HG03135 (cell line): ENCODE results near the gene CNKSR2.

ENCODE experiments used
- ATAC-seq: cut with Tn5 transposase; IDR thresholded peaks from one replicate; pipeline ENCODE4 v1.9.1; 2021; ENCODE audit warnings: mild to moderate bottlenecking, moderate library complexity; ENCODE audit not compliant: unreplicated experiment

CNKSR2 gene

GRCh38 chrX:21374163-21374993, at the start of gene CNKSR2:
TSS of gene CNKSR2 (plus strand) at chrX:21374418. CDS start at chrX:21374898, 480 bp downstream.
- peak; percentile 79 for ATAC-seq

GRCh38 chrX:21354725-21355124, 19.5 kb upstream of the CNKSR2 start:
- no peak for ATAC-seq

- ATAC-seq: no peak
Measured at GRCh38 chrX:21355831-21356230, 18.4 kb upstream of the CNKSR2 start.

- no peak for ATAC-seq
Measured at GRCh38 chrX:21369613-21370012, 4.6 kb upstream of the CNKSR2 start.

- no peak for ATAC-seq
Measured at GRCh38 chrX:21373001-21373400, 1.2 kb upstream of the CNKSR2 start.

GRCh38 chrX:21373637-21374162, 518 bp upstream of the CNKSR2 start:
- peak; percentile 28 for ATAC-seq

- ATAC-seq: peak; percentile 9
Measured at GRCh38 chrX:21374994-21375707, 933 bp downstream of the CNKSR2 start.

- ATAC-seq: no peak
Measured at GRCh38 chrX:21375708-21376009, 1.4 kb downstream of the CNKSR2 start.

GRCh38 chrX:21376636-21377035, 2.4 kb downstream of the CNKSR2 start:
- no peak for ATAC-seq

GRCh38 chrX:21379991-21380390, 5.8 kb downstream of the CNKSR2 start:
- ATAC-seq: no peak

GRCh38 chrX:21382715-21383114, 8.5 kb downstream of the CNKSR2 start:
- ATAC-seq: no peak

- no peak for ATAC-seq
Measured at GRCh38 chrX:21383546-21383945, 9.3 kb downstream of the CNKSR2 start.

GRCh38 chrX:21384178-21384577, 10.0 kb downstream of the CNKSR2 start:
- no peak for ATAC-seq

- no peak for ATAC-seq
Measured at GRCh38 chrX:21394792-21395191, 20.6 kb downstream of the CNKSR2 start.

GRCh38 chrX:21398426-21398825, 24.2 kb downstream of the CNKSR2 start:
- ATAC-seq: no peak

GRCh38 chrX:21400408-21401121, 26.3 kb downstream of the CNKSR2 start:
- ATAC-seq: no peak

GRCh38 chrX:21408307-21408706, 34.1 kb downstream of the CNKSR2 start:
- ATAC-seq: no peak

GRCh38 chrX:21408788-21409187, 34.6 kb downstream of the CNKSR2 start:
- ATAC-seq: no peak

- ATAC-seq: no peak
Measured at GRCh38 chrX:21412029-21412428, 37.8 kb downstream of the CNKSR2 start.

- ATAC-seq: no peak
Measured at GRCh38 chrX:21412883-21413282, 38.7 kb downstream of the CNKSR2 start.

GRCh38 chrX:21427086-21427485, 52.9 kb downstream of the CNKSR2 start:
- ATAC-seq: no peak
